Keratinocyte (primary cell): ENCODE data around the gene DCAF8L2. TPM values are rescaled to one million over a fixed set of nuclear protein-coding genes. Genes with fewer than 3 reads are reported as not detected.

Source experiments
- DNase-seq: peaks from one replicate; pipeline ENCODE4 v3.0.0-alpha.2; 2011; ENCODE audit warnings: low read depth, missing footprints, low spot score
- FAIRE-seq: peaks from 2 replicates; lab custom pipeline; 2011; peaks lifted over from hg19 to GRCh38; lab: Jason Lieb, UNC
- H2AFZ ChIP-seq: 2 replicates; pipeline ENCODE4 v1.6.0; 2012; ENCODE audit warnings: low read length, control low read depth, inconsistent platforms; ENCODE audit not compliant: control insufficient read depth
- H3K27ac ChIP-seq: 2 replicates; pipeline ENCODE4 v1.5.1; 2011; ENCODE audit warnings: low read length; ENCODE audit not compliant: control insufficient read depth, insufficient read depth
- H3K27me3 ChIP-seq: 3 replicates; pipeline ENCODE4 v1.6.0; 2011; ENCODE audit warnings: low read length; ENCODE audit not compliant: control insufficient read depth, insufficient read depth; ENCODE audit errors: extremely low read depth
- H3K36me3 ChIP-seq, 2 experiments: 2 replicates in 1 of 2; 3 replicates in 1 of 2; pipeline ENCODE4 v1.5.1; 2011; ENCODE audit warnings: low read length in 2 of 2, mild to moderate bottlenecking in 1 of 2; ENCODE audit not compliant: control insufficient read depth in 2 of 2, insufficient read depth in 2 of 2; ENCODE audit errors: extremely low read depth in 1 of 2
- H3K4me1 ChIP-seq: 3 replicates; pipeline ENCODE4 v1.5.1; 2011; ENCODE audit warnings: low read length; ENCODE audit not compliant: control insufficient read depth, insufficient read depth; ENCODE audit errors: extremely low read depth
- H3K4me2 ChIP-seq: 3 replicates; pipeline ENCODE4 v1.6.0; 2011; ENCODE audit warnings: low read depth, low read length; ENCODE audit not compliant: control insufficient read depth, insufficient read depth; ENCODE audit errors: extremely low read depth
- H3K4me3 ChIP-seq, 3 experiments: fragments of 200-600 bp in 1 of 3; sonication (generic) in 1 of 3; 2 replicates in 2 of 3; 3 replicates in 1 of 3; pipeline ENCODE4 v1.5.1; 2011 to 2016; ENCODE audit warnings: low read length in 3 of 3, mild to moderate bottlenecking in 3 of 3, control low read depth in 2 of 3, inconsistent platforms in 1 of 3, low read depth in 1 of 3, mixed read lengths in 1 of 3, mixed run types in 1 of 3, moderate library complexity in 1 of 3; ENCODE audit not compliant: control insufficient read depth in 2 of 3, insufficient read depth in 2 of 3; ENCODE audit errors: extremely low read depth in 1 of 3
- H3K79me2 ChIP-seq: 2 replicates; pipeline ENCODE4 v1.6.0; 2012; ENCODE audit warnings: low read length; ENCODE audit not compliant: control insufficient read depth, insufficient read depth
- H3K9ac ChIP-seq: 3 replicates; pipeline ENCODE4 v1.6.0; 2011; ENCODE audit warnings: low read length; ENCODE audit not compliant: control insufficient read depth, insufficient read depth; ENCODE audit errors: extremely low read depth
- H3K9me1 ChIP-seq: 3 replicates; pipeline ENCODE4 v1.6.0; 2011; ENCODE audit warnings: low read length; ENCODE audit not compliant: control insufficient read depth, insufficient read depth; ENCODE audit errors: extremely low read depth
- H3K9me3 ChIP-seq: 2 replicates; pipeline ENCODE4 v1.5.1; 2012; ENCODE audit warnings: low read depth, low read length; ENCODE audit not compliant: control insufficient read depth
- H4K20me1 ChIP-seq: 3 replicates; pipeline ENCODE4 v1.6.0; 2011; ENCODE audit warnings: low read length; ENCODE audit not compliant: control insufficient read depth, insufficient read depth; ENCODE audit errors: extremely low read depth
- EZH2 ChIP-seq: IDR thresholded peaks from one replicate; pipeline ENCODE4 v1.6.1; 2012; ENCODE audit warnings: inconsistent platforms, mild to moderate bottlenecking, low read length, moderate library complexity
- dilution Hi-C: fragments of 300-500 bp; cut with MboI; formaldehyde crosslinking; loops from one replicate; pipeline ENCODE4 v1.7.0; 2020; ENCODE audit warnings: low sequenced_read_pairs; ENCODE audit not compliant: extremely low pct_ligation_motif_present
- polyA plus RNA-seq, 5 experiments: library from polyadenylated mRNA; depleted of rRNA in 3 of 5; stranded (reverse) in 3 of 5; stranded (forward) in 1 of 5; unstranded in 1 of 5; fragments of >200 nt; gene quantifications; 1 replicate in 1 of 5; 2 replicates in 3 of 5; 3 replicates in 1 of 5; pipeline versions ENCODE4 v1.2.1 to v1.2.3, GENCODE V29; 2011 to 2012; ENCODE audit warnings: missing spikeins in 2 of 5, low read depth in 1 of 5, low replicate concordance in 1 of 5
- TF ChIP-seq, protein P1 (sequence below), 3 experiments: IDR thresholded peaks in 1 of 3; conservative IDR thresholded peaks in 1 of 3; optimal IDR thresholded peaks in 1 of 3; 2 replicates in 2 of 3; 3 replicates in 1 of 3; pipeline versions ENCODE3 to v1.5.1; 2011; ENCODE audit warnings: low read length in 3 of 3, mild to moderate bottlenecking in 3 of 3, moderate library complexity in 2 of 3, control low read depth in 1 of 3, inconsistent platforms in 1 of 3; ENCODE audit not compliant: insufficient read depth in 2 of 3; ENCODE audit errors: extremely low read depth in 1 of 3

DCAF8L2 gene
- polyA plus RNA-seq, 1 donor (not counting 4 experiments of a cell fraction or from before 2014, with no cell fraction given): not detected

DNA sequence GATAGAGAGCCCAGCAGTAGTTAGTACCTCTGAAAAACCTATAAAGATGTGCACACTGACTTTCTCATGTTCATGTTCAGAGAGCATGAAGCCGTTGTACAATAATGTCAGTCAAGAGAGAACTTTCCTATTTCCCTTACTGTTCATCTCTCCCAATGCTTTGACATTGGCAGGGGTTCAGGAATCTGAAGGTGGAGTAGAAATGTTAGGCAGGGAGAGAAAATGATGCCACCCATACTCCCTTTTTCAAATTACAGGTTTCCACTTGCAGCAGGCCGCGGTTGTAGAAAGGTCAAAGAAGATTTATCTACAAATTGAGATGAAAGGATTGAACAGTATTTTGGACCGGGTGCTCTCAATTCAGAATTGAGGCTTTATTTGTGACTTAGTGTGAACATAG is 84.3 kb downstream of the DCAF8L2 start:
- no peaks in the 10 kb centered on the region for H4K20me1 ChIP-seq
- no peak overlapping the region for H3K9ac ChIP-seq
- FAIRE-seq: no peak
- peak overlapping the region; percentile 36 for H3K4me2 ChIP-seq
- dilution Hi-C loops: no loop called here
- H3K27me3 ChIP-seq: no peaks in the 10 kb centered on the region
- no peak overlapping the region for H3K4me3 ChIP-seq
- no peaks in the 10 kb centered on the region for H3K9me3 ChIP-seq
- peaks cover 16% of the 10 kb centered on the region for H3K4me1 ChIP-seq
- H3K9me1 ChIP-seq: no peaks in the 10 kb centered on the region
- no peak overlapping the region for H2AFZ ChIP-seq
- TF ChIP-seq EZH2: no peak
- TF ChIP-seq, protein P1, sequence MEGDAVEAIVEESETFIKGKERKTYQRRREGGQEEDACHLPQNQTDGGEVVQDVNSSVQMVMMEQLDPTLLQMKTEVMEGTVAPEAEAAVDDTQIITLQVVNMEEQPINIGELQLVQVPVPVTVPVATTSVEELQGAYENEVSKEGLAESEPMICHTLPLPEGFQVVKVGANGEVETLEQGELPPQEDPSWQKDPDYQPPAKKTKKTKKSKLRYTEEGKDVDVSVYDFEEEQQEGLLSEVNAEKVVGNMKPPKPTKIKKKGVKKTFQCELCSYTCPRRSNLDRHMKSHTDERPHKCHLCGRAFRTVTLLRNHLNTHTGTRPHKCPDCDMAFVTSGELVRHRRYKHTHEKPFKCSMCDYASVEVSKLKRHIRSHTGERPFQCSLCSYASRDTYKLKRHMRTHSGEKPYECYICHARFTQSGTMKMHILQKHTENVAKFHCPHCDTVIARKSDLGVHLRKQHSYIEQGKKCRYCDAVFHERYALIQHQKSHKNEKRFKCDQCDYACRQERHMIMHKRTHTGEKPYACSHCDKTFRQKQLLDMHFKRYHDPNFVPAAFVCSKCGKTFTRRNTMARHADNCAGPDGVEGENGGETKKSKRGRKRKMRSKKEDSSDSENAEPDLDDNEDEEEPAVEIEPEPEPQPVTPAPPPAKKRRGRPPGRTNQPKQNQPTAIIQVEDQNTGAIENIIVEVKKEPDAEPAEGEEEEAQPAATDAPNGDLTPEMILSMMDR (optimal IDR thresholded peaks at IDR 0.05 in 1 of 3, IDR thresholded peaks at IDR 0.05 in 1 of 3, conservative IDR thresholded peaks at IDR 0.05 in 1 of 3; ENCODE audit: extremely low read depth in 1 of 3, insufficient read depth in 2 of 3, low read length in 3 of 3): no peak
- no peaks in the 10 kb centered on the region for H3K79me2 ChIP-seq
- no peaks in the 10 kb centered on the region for H3K36me3 ChIP-seq
- DNase-seq: no peak
- H3K27ac ChIP-seq: no peak overlapping the region

DNA sequence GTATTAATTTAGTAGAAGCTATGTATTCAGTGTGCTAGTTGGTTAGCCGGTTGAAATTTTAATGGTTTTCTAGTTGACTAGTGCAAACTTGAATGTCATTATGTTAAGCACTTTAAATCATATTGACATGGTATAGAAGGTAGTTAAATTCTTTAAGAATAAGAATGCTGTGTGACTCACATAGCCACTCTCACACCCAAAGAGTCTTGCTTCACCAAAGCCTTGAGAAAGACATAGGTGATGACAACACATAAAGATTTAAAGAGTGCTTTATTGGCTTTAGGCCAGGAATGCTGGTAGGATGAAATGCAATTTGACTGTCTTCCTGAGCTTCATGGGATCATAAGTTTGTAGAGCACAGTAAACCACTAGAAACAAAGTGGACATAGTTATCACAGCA is 85.3 kb downstream of the DCAF8L2 start:
- H2AFZ ChIP-seq: no peak overlapping the region
- no peaks in the 10 kb centered on the region for H3K9me1 ChIP-seq
- DNase-seq (peak; percentile 68), FAIRE-seq (peak; percentile 43)
- no peak overlapping the region for H3K9ac ChIP-seq
- peak overlapping the region; percentile 11 for H3K27ac ChIP-seq
- peaks cover 16% of the 10 kb centered on the region for H3K4me1 ChIP-seq
- peak overlapping the region; percentile 15 for H3K4me2 ChIP-seq
- no peaks in the 10 kb centered on the region for H3K36me3 ChIP-seq
- H3K4me3 ChIP-seq: no peak overlapping the region
- no peaks in the 10 kb centered on the region for H3K9me3 ChIP-seq
- dilution Hi-C loops: no loop called here
- H4K20me1 ChIP-seq: no peaks in the 10 kb centered on the region
- TF ChIP-seq, protein P1 (optimal IDR thresholded peaks at IDR 0.05 in 1 of 3, IDR thresholded peaks at IDR 0.05 in 1 of 3, conservative IDR thresholded peaks at IDR 0.05 in 1 of 3; ENCODE audit: extremely low read depth in 1 of 3, insufficient read depth in 2 of 3, low read length in 3 of 3): no peak
- no peak for TF ChIP-seq EZH2
- no peaks in the 10 kb centered on the region for H3K79me2 ChIP-seq
- no peaks in the 10 kb centered on the region for H3K27me3 ChIP-seq
